Stomach (tissue), 9 donors: ENCODE results near the gene LMO2. TPM values are rescaled to one million over a fixed set of nuclear protein-coding genes. Genes with fewer than 3 reads are reported as not detected.

Experiments
- DNase-seq, 2 donors: peaks; one replicate each; pipeline versions ENCODE4 v3.0.0 to v3.0.0-alpha.2; 2013 to 2019
- H3K27ac ChIP-seq, 5 donors: fragments of 200-600 bp in 4 of 5; sonication (generic) in 4 of 5; one replicate each; pipeline ENCODE4 v1.5.1; 2013 to 2019; ENCODE audit warnings: mild to moderate bottlenecking in 1 of 5, moderate library complexity in 1 of 5
- H3K27me3 ChIP-seq, 3 donors: fragments of 200-600 bp; sonication (generic); one replicate each; pipeline ENCODE4 v1.5.1; 2017 to 2019; ENCODE audit warnings: mixed run types in 1 of 3
- H3K36me3 ChIP-seq, 4 donors: fragments of 200-600 bp; sonication (generic); 1 replicate in 3 of 4; 2 replicates in 1 of 4; pipeline ENCODE4 v1.5.1; 2016 to 2019
- H3K4me1 ChIP-seq, 4 donors: fragments of 200-600 bp; sonication (generic); one replicate each; pipeline ENCODE4 v1.5.1; 2016 to 2019
- H3K4me3 ChIP-seq, 4 donors: fragments of 200-600 bp; sonication (generic) in 3 of 4; one replicate each; pipeline ENCODE4 v1.5.1; 2016 to 2019; ENCODE audit warnings: mild to moderate bottlenecking in 1 of 4
- H3K9me3 ChIP-seq, 4 donors: fragments of 200-600 bp; sonication (generic); one replicate each; pipeline ENCODE4 v1.5.1; 2016 to 2019
- EP300 ChIP-seq: sonication (generic); formaldehyde crosslinking; IDR thresholded peaks from one replicate; pipeline ENCODE4 v1.6.1; 2017; ENCODE audit warnings: antibody characterized with exemption
- POLR2A ChIP-seq, 4 donors: fragments of 450-650 bp; IDR thresholded peaks; one replicate each; pipeline ENCODE4 v1.6.1; 2016; ENCODE audit warnings: antibody characterized with exemption in 4 of 4, control low read depth in 2 of 4, mild to moderate bottlenecking in 1 of 4, moderate library complexity in 1 of 4
- POLR2AphosphoS5 ChIP-seq, 3 donors: sonication (generic); formaldehyde crosslinking; IDR thresholded peaks; one replicate each; pipeline ENCODE4 v1.6.1; 2016; ENCODE audit warnings: antibody characterized with exemption in 3 of 3
- WGBS, 5 donors: extraction: QIAGEN DNeasy Blood & Tissue Kit in 3 of 5; methylation state at CpG; one replicate each; pipeline versions ENCODE4 v1.1.5 to v1.1.7; 2013 to 2018; 5-methylcytosine and 5-hydroxymethylcytosine counted together
- intact Hi-C: fragments of 100-400 bp; cut with DNase I; formaldehyde crosslinking; loops from one replicate; pipeline ENCODE4 v1.15.1; 2023; ENCODE audit warnings: low total_unique reads
- polyA plus RNA-seq, 3 donors: library from polyadenylated mRNA; stranded (reverse); fragments of 200-250 nt; gene quantifications; one replicate each; pipeline ENCODE4 v1.2.3, GENCODE V29; 2013
- total RNA-seq, 5 donors: library from RNA; depleted of rRNA; stranded (reverse); fragments of >200 nt; gene quantifications; one replicate each; pipeline versions ENCODE4 v1.1.0 to v1.2.3, GENCODE V29; 2014 to 2016
- TF ChIP-seq, protein P1 (sequence below), 7 experiments: fragments of 450-650 bp in 4 of 7; fragments of 200-600 bp in 3 of 7; sonication (generic) in 3 of 7; IDR thresholded peaks; one replicate each; pipeline ENCODE4 v1.5.1; 2016 to 2019; ENCODE audit warnings: antibody characterized with exemption in 7 of 7, control low read depth in 2 of 7, mild to moderate bottlenecking in 1 of 7
- donor health status: healthy with polysubstance abuse.
- donor health status: Bipolar disorder and iron deficiency.
- donor health status: healthy.

Gene LMO2
- total and polyA plus RNA-seq, 8 donors = 9.1 to 54.7 (median 12.3) TPM; not detected in 1

DNA sequence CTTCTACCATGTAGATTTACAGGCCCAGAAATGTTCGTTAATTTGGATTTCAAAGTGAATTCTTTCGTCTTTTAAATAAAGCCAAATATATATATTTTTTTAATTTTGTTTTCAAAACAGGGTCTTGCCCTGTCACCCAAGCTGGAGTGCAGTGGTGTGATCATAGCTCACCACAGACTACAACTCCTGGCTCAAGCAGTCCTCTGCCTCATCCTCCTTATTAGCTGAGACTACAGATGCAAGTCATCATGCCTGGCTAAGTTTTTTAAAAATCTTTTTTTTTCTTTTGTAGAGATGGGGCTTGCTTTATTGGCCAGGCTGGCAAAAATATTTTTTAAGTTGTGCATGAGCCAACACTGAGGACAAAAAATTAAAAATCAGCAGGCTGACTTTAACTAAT is 5.0 kb upstream of the LMO2 start:
- TF ChIP-seq EP300 = no peak
- no peak for TF ChIP-seq POLR2AphosphoS5 (IDR thresholded peaks at IDR 0.05)
- TF ChIP-seq, protein P1, sequence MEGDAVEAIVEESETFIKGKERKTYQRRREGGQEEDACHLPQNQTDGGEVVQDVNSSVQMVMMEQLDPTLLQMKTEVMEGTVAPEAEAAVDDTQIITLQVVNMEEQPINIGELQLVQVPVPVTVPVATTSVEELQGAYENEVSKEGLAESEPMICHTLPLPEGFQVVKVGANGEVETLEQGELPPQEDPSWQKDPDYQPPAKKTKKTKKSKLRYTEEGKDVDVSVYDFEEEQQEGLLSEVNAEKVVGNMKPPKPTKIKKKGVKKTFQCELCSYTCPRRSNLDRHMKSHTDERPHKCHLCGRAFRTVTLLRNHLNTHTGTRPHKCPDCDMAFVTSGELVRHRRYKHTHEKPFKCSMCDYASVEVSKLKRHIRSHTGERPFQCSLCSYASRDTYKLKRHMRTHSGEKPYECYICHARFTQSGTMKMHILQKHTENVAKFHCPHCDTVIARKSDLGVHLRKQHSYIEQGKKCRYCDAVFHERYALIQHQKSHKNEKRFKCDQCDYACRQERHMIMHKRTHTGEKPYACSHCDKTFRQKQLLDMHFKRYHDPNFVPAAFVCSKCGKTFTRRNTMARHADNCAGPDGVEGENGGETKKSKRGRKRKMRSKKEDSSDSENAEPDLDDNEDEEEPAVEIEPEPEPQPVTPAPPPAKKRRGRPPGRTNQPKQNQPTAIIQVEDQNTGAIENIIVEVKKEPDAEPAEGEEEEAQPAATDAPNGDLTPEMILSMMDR (IDR thresholded peaks at IDR 0.05) = no peak
- TF ChIP-seq POLR2A (IDR thresholded peaks at IDR 0.05) = no peak
- Histone ChIP-seq H3K27ac (no peak overlapping the region), H3K36me3 (no peaks in the 10 kb centered on the region), H3K4me1 (peaks cover 0 to 38% (median 5%) of the 10 kb centered on the region in 4 donors), H3K4me3 (no peak overlapping the region), H3K27me3 (peaks cover 0 to under 1% (median 0%) of the 10 kb centered on the region in 3 donors), H3K9me3 (no peaks in the 10 kb centered on the region)
- WGBS, 5 donors = 91 to 98% (median 93%) methylated on average over 2 of the region's 2 CpGs
- no peak for DNase-seq
- intact Hi-C loops = no loop called here

DNA sequence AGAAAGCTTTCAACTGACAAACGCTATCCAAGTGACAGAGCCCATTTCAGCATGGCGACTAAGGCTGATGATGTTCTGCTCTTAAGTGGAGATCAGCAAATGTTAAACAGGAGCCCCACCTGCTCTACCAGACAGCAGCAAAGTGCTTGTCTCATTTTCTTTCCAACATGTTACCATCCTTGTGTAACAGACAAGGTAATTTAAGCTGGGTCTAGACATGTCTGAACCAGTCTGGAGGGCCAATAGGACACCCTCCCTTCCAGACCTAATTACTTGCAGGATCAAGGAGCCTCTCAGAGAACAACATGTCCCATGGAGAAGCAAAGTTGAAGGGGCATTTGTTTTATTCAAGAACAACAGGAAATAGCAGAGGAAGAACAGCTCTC is 3.9 kb upstream of the LMO2 start:
- TF ChIP-seq, protein P1 (IDR thresholded peaks at IDR 0.05) = no peak
- TF ChIP-seq POLR2AphosphoS5 (IDR thresholded peaks at IDR 0.05) (no peak), EP300 (no peak), POLR2A (IDR thresholded peaks at IDR 0.05) (no peak)
- DNase-seq = no peak
- Histone ChIP-seq H3K4me1 (peaks cover 0 to 42% (median 5%) of the 10 kb centered on the region in 4 donors), H3K36me3 (no peaks in the 10 kb centered on the region), H3K4me3 (no peak overlapping the region), H3K27me3 (peaks cover 0 to 6% (median 0%) of the 10 kb centered on the region in 3 donors), H3K9me3 (no peaks in the 10 kb centered on the region), H3K27ac (no peak overlapping the region)
- 89 to 99% (median 95%) methylated on average over 2 of the region's 2 CpGs for WGBS, 5 donors
- intact Hi-C loops = no loop called here

DNA sequence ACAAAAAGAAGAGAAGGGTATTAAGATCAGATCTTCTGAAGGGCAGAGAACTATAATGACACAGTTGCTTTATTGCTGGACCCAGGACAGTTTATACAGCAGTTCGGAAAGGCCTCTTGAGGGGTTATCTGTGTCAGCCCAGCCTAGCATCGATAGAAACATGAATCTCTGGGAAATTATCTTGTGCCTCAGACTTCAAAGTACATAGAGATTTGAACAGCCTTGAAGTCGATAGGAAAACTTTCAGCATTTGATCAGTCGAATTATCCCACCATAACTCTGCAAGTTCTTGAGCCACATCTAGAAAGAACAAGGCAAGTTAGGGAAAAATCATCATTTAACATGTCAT is 2.5 kb upstream of the LMO2 start:
- TF ChIP-seq, protein P1 (IDR thresholded peaks at IDR 0.05) = no peak
- TF ChIP-seq EP300 = no peak
- no peak for TF ChIP-seq POLR2A (IDR thresholded peaks at IDR 0.05)
- no peak for TF ChIP-seq POLR2AphosphoS5 (IDR thresholded peaks at IDR 0.05)
- H3K27ac ChIP-seq = peak overlapping the region in 2 of 5 donors; percentile 52 to 66
- WGBS, 5 donors = 61 to 74% (median 67%) methylated on average over 4 of the region's 4 CpGs
- peaks cover 0 to 32% (median 3%) of the 10 kb centered on the region in 4 donors for H3K4me1 ChIP-seq
- DNase-seq = no peak
- H3K4me3 ChIP-seq = no peak overlapping the region
- peaks cover 0 to 6% (median 0%) of the 10 kb centered on the region in 3 donors for H3K27me3 ChIP-seq
- intact Hi-C loops = no loop called here
- H3K36me3 ChIP-seq = no peaks in the 10 kb centered on the region
- no peaks in the 10 kb centered on the region for H3K9me3 ChIP-seq

DNA sequence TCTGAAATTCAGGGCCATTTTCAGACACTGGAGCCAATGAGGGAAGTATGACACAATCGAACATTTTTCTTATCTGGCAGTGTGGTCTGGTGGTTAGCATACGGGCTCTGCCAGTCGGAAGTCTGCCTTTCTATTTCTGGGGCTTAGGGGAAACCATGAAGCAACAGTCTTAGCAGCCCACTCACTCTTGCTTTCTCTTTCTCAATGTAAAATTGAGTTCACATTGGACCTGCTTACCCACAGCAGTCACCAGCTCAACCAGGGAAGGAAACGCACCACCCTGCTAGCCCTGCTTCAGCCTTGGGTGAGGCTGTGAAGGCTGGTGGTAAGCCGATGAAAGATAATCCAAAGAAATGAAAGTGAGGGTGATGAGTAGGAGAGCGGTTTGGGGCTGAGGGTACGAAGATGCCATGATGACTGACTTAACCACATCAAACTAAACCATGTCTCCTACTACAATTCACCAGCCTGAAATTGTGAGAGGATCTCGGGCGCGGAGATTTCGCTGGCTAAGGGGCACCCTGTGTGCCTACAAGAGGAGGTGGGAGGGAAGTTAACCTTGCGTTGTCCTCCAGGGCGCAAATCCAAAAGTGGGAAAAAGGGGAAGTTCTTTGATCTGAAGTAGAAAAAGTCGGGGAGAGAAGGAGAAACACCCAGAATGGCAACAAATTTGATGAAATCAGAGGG is 2.0 kb upstream of the LMO2 start:
- peak overlapping the region in 1 of 4 donors; percentile 7 for H3K4me3 ChIP-seq
- WGBS, 5 donors = 68 to 77% (median 75%) methylated on average over 14 of the region's 14 CpGs
- no peaks in the 10 kb centered on the region for H3K36me3 ChIP-seq
- TF ChIP-seq POLR2AphosphoS5 (IDR thresholded peaks at IDR 0.05) = no peak
- no peak for TF ChIP-seq EP300
- TF ChIP-seq, protein P1 (IDR thresholded peaks at IDR 0.05) = no peak
- no peak for TF ChIP-seq POLR2A (IDR thresholded peaks at IDR 0.05)
- intact Hi-C loops = no loop called here
- H3K4me1 ChIP-seq = peaks cover 0 to 27% (median under 1%) of the 10 kb centered on the region in 4 donors
- peak in 1 of 2 donors; percentile 51 for DNase-seq
- H3K9me3 ChIP-seq = no peaks in the 10 kb centered on the region
- H3K27ac ChIP-seq = peak overlapping the region in 2 of 5 donors; percentile 52 to 66
- H3K27me3 ChIP-seq = peaks cover 0 to 6% (median 0%) of the 10 kb centered on the region in 3 donors
